Liver (tissue), 3 donors: ENCODE results near the gene CCN5.

Experiments used
- CTCF ChIP-seq: fragments of 150-350 bp; IDR thresholded peaks from 2 replicates; pipeline ENCODE4 v1.5.1; 2017; ENCODE audit warnings: improper control_type of control experiment, low read depth, low read length; ENCODE audit not compliant: missing input control
- GABPA ChIP-seq, 2 donors: IDR thresholded peaks in 1 of 2; conservative IDR thresholded peaks in 1 of 2; 2 replicates each; pipeline ENCODE4 v1.6.1; 2016; ENCODE audit warnings: antibody characterized with exemption in 2 of 2, mild to moderate bottlenecking in 1 of 2, moderate library complexity in 1 of 2
- HNF4A ChIP-seq, 2 donors: conservative IDR thresholded peaks; 2 replicates each; pipeline ENCODE4 v1.6.1; 2016; ENCODE audit warnings: antibody characterized with exemption in 2 of 2, mild to moderate bottlenecking in 2 of 2
- TAF1 ChIP-seq: conservative IDR thresholded peaks from 2 replicates; pipeline ENCODE4 v1.6.1; 2016; ENCODE audit warnings: antibody characterized with exemption, mild to moderate bottlenecking
- TF ChIP-seq, protein P1 (sequence below): IDR thresholded peaks from 2 replicates; pipeline ENCODE4 v1.6.1; 2016; ENCODE audit warnings: antibody characterized with exemption
- donor health status: healthy.
- donor health status: healthy.

GRCh38 chr20:44737116-44737515, 21.9 kb downstream of the CCN5 start:
- TF ChIP-seq CTCF (no peak), HNF4A (conservative IDR thresholded peaks at IDR 0.05) (no peak), GABPA (IDR thresholded peaks at IDR 0.05 in 1 of 2, conservative IDR thresholded peaks at IDR 0.05 in 1 of 2) (no peak), TAF1 (no peak)
- TF ChIP-seq, protein P1, sequence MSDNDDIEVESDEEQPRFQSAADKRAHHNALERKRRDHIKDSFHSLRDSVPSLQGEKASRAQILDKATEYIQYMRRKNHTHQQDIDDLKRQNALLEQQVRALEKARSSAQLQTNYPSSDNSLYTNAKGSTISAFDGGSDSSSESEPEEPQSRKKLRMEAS, result no peak
